Cardiac muscle cell (in vitro differentiated cells and primary cell): Measurements from ENCODE around the gene SNX24. TPM values are rescaled to one million over a fixed set of nuclear protein-coding genes. Genes with fewer than 3 reads are reported as not detected.
"Not testable (repeated sequence)": the region's sequence is repeated elsewhere in the genome, so short reads cannot be mapped to it uniquely, and the experiment has no call there.

Experiments
- DNase-seq, 2 donors: peaks; one replicate each; pipeline versions ENCODE4 v3.0.0 to v3.0.0-alpha.2; 2010 to 2017; ENCODE audit warnings: low read depth in 1 of 2, low spot score in 1 of 2
- H3K27ac ChIP-seq: fragments of 200-600 bp; sonication (generic); 2 replicates; pipeline ENCODE4 v1.5.1; 2016
- H3K27me3 ChIP-seq: fragments of 200-600 bp; sonication (generic); 2 replicates; pipeline ENCODE4 v1.6.0; 2016; ENCODE audit warnings: control low read depth
- H3K36me3 ChIP-seq: fragments of 200-600 bp; sonication (generic); 2 replicates; pipeline ENCODE4 v1.5.1; 2016; ENCODE audit warnings: control low read depth
- H3K4me1 ChIP-seq: fragments of 200-600 bp; sonication (generic); 2 replicates; pipeline ENCODE4 v1.8.1; 2017; ENCODE audit warnings: low read depth, mild to moderate bottlenecking, mixed run types
- H3K4me3 ChIP-seq: fragments of 200-600 bp; sonication (generic); 2 replicates; pipeline ENCODE4 v1.5.1; 2016; ENCODE audit warnings: mild to moderate bottlenecking
- H3K9me3 ChIP-seq: fragments of 200-600 bp; sonication (generic); 2 replicates; pipeline ENCODE4 v1.5.1; 2017; ENCODE audit warnings: low read depth, mild to moderate bottlenecking, control low read depth
- polyA plus RNA-seq: library from polyadenylated mRNA; unstranded; fragments of >200 nt; fragmentation: Nextera tagmentation; extraction: Ambion mirVana; gene quantifications from 2 replicates; pipeline ENCODE4 v1.2.1, GENCODE V29; 2016
- total RNA-seq: library from RNA; depleted of rRNA; stranded (reverse); fragments of >200 nt; gene quantifications from 2 replicates; pipeline ENCODE4 v1.2.3, GENCODE V29; 2016
- TF ChIP-seq, protein P1 (sequence below): IDR thresholded peaks from 2 replicates; pipeline ENCODE4 v1.5.1; 2012; ENCODE audit warnings: low read depth, mild to moderate bottlenecking, low read length

The SNX24 gene
- total and polyA plus RNA-seq, 2 experiments from 2014 or later, result 13.4 to 26.5 TPM

DNA sequence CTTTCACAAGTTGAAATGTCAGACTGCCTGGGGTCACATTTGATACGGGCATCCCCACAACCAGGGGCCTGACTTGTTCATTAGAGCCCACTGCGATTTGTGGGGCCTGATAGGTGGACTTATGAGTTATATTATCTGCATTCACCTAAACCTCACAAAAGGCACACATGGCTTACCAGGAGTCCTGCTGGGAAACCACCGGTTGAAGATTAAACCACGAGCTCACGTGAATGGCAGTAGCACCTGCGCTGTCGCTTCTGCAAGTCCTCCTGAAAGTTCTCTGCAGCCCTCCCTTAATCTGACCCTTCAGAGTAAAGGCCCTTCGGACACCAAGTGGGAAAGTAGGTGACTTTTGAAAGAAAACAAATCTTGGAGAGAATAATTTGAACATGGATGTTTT is 122.2 kb downstream of the SNX24 start:
- DNase-seq, result no peak

DNA sequence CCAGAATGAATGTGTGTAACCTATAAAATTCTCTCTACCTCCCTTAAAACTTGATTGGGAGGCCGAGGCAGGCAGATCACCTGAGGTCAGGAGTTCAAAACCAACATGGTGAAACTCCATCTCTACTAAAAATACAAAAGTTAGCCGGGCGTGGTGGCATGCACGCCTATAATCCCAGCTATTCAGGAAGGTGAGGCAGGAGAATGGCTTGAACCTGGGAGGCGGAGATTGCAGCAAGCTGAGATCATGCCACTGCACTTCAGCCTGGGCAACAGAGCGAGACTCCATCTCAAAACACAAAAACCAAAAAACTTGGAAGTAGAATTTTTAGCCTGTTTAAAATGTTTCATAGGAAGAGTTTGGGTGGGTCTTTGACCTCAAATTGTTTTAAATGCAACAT is 122.6 kb downstream of the SNX24 start:
- DNase-seq, H3K27ac ChIP-seq, H3K27me3 ChIP-seq, H3K9me3 ChIP-seq, H3K36me3 ChIP-seq, H3K4me1 ChIP-seq, H3K4me3 ChIP-seq: not testable (repeated sequence)

More for the DNA sequence above, 122.2 kb downstream of the SNX24 start:
- Histone ChIP-seq H3K36me3 (no peaks in the 10 kb centered on the region), H3K27ac (no peak overlapping the region), H3K9me3 (no peaks in the 10 kb centered on the region), H3K4me1 (peaks cover 3% of the 10 kb centered on the region), H3K27me3 (no peaks in the 10 kb centered on the region), H3K4me3 (no peak overlapping the region)
- TF ChIP-seq, protein P1, sequence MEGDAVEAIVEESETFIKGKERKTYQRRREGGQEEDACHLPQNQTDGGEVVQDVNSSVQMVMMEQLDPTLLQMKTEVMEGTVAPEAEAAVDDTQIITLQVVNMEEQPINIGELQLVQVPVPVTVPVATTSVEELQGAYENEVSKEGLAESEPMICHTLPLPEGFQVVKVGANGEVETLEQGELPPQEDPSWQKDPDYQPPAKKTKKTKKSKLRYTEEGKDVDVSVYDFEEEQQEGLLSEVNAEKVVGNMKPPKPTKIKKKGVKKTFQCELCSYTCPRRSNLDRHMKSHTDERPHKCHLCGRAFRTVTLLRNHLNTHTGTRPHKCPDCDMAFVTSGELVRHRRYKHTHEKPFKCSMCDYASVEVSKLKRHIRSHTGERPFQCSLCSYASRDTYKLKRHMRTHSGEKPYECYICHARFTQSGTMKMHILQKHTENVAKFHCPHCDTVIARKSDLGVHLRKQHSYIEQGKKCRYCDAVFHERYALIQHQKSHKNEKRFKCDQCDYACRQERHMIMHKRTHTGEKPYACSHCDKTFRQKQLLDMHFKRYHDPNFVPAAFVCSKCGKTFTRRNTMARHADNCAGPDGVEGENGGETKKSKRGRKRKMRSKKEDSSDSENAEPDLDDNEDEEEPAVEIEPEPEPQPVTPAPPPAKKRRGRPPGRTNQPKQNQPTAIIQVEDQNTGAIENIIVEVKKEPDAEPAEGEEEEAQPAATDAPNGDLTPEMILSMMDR, result no peak

DNA sequence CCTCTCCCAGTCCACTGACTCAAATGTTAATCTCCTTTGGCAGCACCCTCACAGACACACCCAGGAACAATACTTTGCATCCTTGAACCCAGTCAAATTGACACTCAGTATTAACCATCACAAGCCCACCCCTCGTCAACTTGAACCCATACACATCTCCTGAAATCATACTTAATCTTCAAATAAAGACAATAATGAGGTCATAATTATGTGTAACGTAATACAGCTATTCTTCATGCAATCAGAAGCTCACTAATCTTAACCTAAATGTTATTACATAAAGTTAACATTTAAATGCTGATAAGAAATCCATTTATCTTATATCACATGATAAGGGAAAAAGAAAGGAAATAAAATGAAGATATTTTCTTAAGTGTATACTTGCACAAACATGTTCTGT is 125.9 kb downstream of the SNX24 start:
- Histone ChIP-seq H3K27me3 (no peaks in the 10 kb centered on the region), H3K36me3 (no peaks in the 10 kb centered on the region), H3K4me3 (no peak overlapping the region), H3K27ac (no peak overlapping the region), H3K4me1 (no peaks in the 10 kb centered on the region), H3K9me3 (no peaks in the 10 kb centered on the region)
- DNase-seq, result no peak
- TF ChIP-seq, protein P1, result no peak

DNA sequence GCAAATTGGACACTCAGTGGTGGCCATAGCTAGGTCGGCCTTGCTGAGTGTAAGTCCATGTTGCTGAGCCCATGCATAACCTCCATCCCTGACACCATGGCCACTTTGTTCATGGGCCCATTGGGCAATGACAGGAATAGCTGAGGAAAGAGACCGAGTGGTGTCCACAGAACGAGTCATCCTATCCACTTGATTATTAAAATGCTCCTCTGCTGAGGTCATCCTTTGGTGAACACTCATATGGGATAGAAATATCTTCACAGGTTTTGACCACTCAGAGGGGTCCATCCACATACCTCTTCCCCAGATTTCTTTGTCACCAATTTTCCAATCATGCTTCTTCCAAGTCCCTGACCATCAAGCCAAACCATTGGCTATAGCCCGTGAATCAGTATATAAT is 127.5 kb downstream of the SNX24 start:
- H3K9me3 ChIP-seq, result no peaks in the 10 kb centered on the region
- H3K4me1 ChIP-seq, result no peaks in the 10 kb centered on the region
- TF ChIP-seq, protein P1, result no peak
- no peaks in the 10 kb centered on the region for H3K27me3 ChIP-seq
- H3K4me3 ChIP-seq, result no peak overlapping the region
- DNase-seq, result no peak
- H3K36me3 ChIP-seq, result no peaks in the 10 kb centered on the region
- no peak overlapping the region for H3K27ac ChIP-seq

DNA sequence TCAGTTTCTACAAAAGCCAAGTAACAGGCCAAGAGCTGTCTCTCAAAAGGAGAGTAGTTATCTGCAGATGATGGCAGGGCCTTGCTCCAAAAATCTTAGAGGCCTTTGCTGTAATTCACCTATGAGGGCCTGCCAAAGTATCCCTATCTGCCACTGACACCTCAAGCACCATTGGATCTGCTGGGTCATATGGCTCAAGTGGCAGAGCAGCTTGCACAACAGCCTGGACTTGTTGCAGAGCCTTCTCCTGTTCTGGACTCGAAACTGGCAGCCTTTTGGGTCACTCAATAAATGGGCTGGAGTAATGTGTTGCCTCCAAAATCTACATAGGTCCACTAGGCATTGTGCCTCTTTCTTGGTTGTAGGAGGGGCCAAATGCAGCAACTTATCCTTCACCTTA is 128.3 kb downstream of the SNX24 start:
- H3K4me3 ChIP-seq, DNase-seq, H3K9me3 ChIP-seq, H3K27ac ChIP-seq, H3K4me1 ChIP-seq, H3K27me3 ChIP-seq, H3K36me3 ChIP-seq: not testable (repeated sequence)

DNA sequence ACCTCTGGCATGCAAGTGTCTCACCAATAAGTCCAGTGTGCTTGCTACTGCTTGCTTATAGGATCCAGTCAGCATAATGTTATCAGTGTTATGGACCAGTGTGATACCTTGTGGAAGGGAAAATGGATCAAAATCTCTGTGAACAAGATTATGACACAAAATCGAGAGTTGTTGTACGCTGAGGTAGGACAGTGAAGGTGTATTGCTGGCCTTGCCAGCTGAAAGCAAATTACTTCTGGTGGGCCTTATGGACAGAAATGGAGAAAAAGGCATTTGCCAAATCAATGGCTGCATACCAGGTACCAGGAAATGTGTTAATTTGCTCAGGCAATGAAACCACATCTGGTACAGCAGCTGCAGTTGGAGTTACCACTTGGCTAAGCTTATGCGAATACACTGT is 128.8 kb downstream of the SNX24 start:
- not testable (repeated sequence) for DNase-seq, H3K4me3 ChIP-seq, H3K27ac ChIP-seq, H3K9me3 ChIP-seq, H3K27me3 ChIP-seq, H3K36me3 ChIP-seq, H3K4me1 ChIP-seq

DNA sequence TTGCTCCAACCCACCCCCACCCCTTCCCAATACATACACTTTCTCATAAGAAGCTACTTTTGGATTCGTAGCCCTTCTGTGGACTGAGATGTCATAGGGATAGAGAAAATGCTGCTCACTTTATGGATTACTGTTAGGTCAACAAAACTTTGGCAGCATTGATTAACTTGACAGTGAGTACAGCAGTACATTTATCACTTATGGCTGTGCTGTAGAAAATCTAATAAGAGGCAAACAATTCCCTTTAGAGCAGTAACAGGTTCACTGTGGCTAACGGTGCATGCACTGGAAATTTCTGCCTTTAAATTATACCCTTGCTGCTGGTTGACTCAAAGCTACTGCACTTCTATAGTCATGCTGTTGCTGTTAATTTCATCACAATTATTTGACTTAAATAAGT is 131.9 kb downstream of the SNX24 start:
- TF ChIP-seq, protein P1, result no peak
- no peaks in the 10 kb centered on the region for H3K36me3 ChIP-seq
- H3K27ac ChIP-seq, result no peak overlapping the region

More for the DNA sequence above, 131.9 kb downstream of the SNX24 start:
- Histone ChIP-seq H3K4me1 (no peaks in the 10 kb centered on the region), H3K4me3 (no peak overlapping the region), H3K9me3 (no peaks in the 10 kb centered on the region), H3K27me3 (no peaks in the 10 kb centered on the region)
- no peak for DNase-seq
